Upper lobe of right lung (tissue), 1 donor: Measurements from ENCODE around the gene ELP1. TPM values are rescaled to one million over a fixed set of nuclear protein-coding genes. Genes with fewer than 3 reads are reported as not detected.
A peak's percentile ranks its signal among the peaks of the same experiment; 100 is the strongest.
"Not testable (repeated sequence)": the region's sequence is repeated elsewhere in the genome, so short reads cannot be mapped to it uniquely, and the experiment has no call there.

Experiments used
- ATAC-seq: fragments of 200-7000 bp; cut with Tn5 transposase; one replicate; pipeline ENCODE4 v1.9.1; 2020; ENCODE audit warnings: mild to moderate bottlenecking, moderate library complexity
- DNase-seq: peaks from one replicate; pipeline ENCODE4 v3.0.0-alpha.2; 2020
- H3K27ac ChIP-seq: fragments of 200-600 bp; one replicate; pipeline ENCODE4 v1.8.0; 2022
- H3K27me3 ChIP-seq: fragments of 200-600 bp; one replicate; pipeline ENCODE4 v1.8.0; 2022; ENCODE audit warnings: mild to moderate bottlenecking
- H3K36me3 ChIP-seq: fragments of 200-600 bp; one replicate; pipeline ENCODE4 v1.8.0; 2022
- H3K4me1 ChIP-seq: fragments of 200-600 bp; one replicate; pipeline ENCODE4 v1.8.0; 2022
- H3K4me3 ChIP-seq: fragments of 200-600 bp; one replicate; pipeline ENCODE4 v1.8.0; 2022; ENCODE audit warnings: mild to moderate bottlenecking
- H3K9me3 ChIP-seq: fragments of 200-600 bp; one replicate; pipeline ENCODE4 v1.8.0; 2022
- CTCF ChIP-seq: fragments of 200-600 bp; IDR thresholded peaks from one replicate; pipeline ENCODE4 v1.8.0; 2022; ENCODE audit warnings: antibody characterized with exemption
- intact Hi-C: fragments of 100-400 bp; cut with DNase I; formaldehyde crosslinking; loops from one replicate; pipeline ENCODE4 v1.11.0; 2022
- total RNA-seq: library from RNA; stranded (reverse); fragmentation: NEBNext Ultra II Directional; extraction: Animal tissue kit (Norgen Biotek cat#: 25700); gene quantifications from one replicate; pipeline ENCODE4 v1.2.1, GENCODE V29; 2021
- donor health status: DM: no; HTN: yes; CAD: no; lungs with severe emphysema.

ELP1 gene
- total RNA-seq, 1 donor from 2014 or later, result 18.3 TPM

GRCh38 chr9:108850293-108850897 is 83.5 kb downstream of the ELP1 start:
- peak; percentile 55 for ATAC-seq
- Histone ChIP-seq H3K4me1 (no peaks in the 10 kb centered on the region), H3K27ac (no peak overlapping the region), H3K9me3 (no peaks in the 10 kb centered on the region), H3K27me3 (no peaks in the 10 kb centered on the region), H3K4me3 (no peak overlapping the region), H3K36me3 (no peaks in the 10 kb centered on the region)
- DNase-seq, result no peak
- intact Hi-C loops, result no loop called here
- peak; percentile 24 for TF ChIP-seq CTCF

- ATAC-seq, H3K27me3 ChIP-seq, H3K4me3 ChIP-seq, intact Hi-C loops, DNase-seq, H3K4me1 ChIP-seq, H3K9me3 ChIP-seq, H3K36me3 ChIP-seq, H3K27ac ChIP-seq: not testable (repeated sequence)
Measured at GRCh38 chr9:108848296-108848695, 85.6 kb downstream of the ELP1 start.

- ATAC-seq, result peak; percentile 63
- Histone ChIP-seq H3K36me3 (no peaks in the 10 kb centered on the region), H3K9me3 (no peaks in the 10 kb centered on the region), H3K27me3 (no peaks in the 10 kb centered on the region), H3K4me3 (no peak overlapping the region), H3K4me1 (no peaks in the 10 kb centered on the region), H3K27ac (no peak overlapping the region)
- no peak for TF ChIP-seq CTCF
- intact Hi-C loops, result no loop called here
- no peak for DNase-seq
Measured at GRCh38 chr9:108845947-108846346, 88.0 kb downstream of the ELP1 start.

- DNase-seq, result no peak
- Histone ChIP-seq H3K9me3 (no peaks in the 10 kb centered on the region), H3K36me3 (no peaks in the 10 kb centered on the region), H3K4me1 (no peaks in the 10 kb centered on the region), H3K4me3 (no peak overlapping the region), H3K27me3 (no peaks in the 10 kb centered on the region), H3K27ac (no peak overlapping the region)
- no peak for TF ChIP-seq CTCF
- no peak for ATAC-seq
- intact Hi-C loops, result no loop called here
Measured at GRCh38 chr9:108845507-108845906, 88.4 kb downstream of the ELP1 start.

GRCh38 chr9:108844856-108845255 is 89.1 kb downstream of the ELP1 start:
- DNase-seq (no peak), ATAC-seq (no peak)
- intact Hi-C loops, result no loop called here
- Histone ChIP-seq H3K4me3 (no peak overlapping the region), H3K4me1 (no peaks in the 10 kb centered on the region), H3K9me3 (no peaks in the 10 kb centered on the region), H3K27me3 (no peaks in the 10 kb centered on the region), H3K36me3 (no peaks in the 10 kb centered on the region), H3K27ac (no peak overlapping the region)
- TF ChIP-seq CTCF, result no peak

- DNase-seq (no peak), ATAC-seq (no peak)
- Histone ChIP-seq H3K4me1 (no peaks in the 10 kb centered on the region), H3K27ac (no peak overlapping the region), H3K36me3 (no peaks in the 10 kb centered on the region), H3K4me3 (no peak overlapping the region), H3K9me3 (no peaks in the 10 kb centered on the region), H3K27me3 (no peaks in the 10 kb centered on the region)
- TF ChIP-seq CTCF, result no peak
- intact Hi-C loops, result no loop called here
Measured at GRCh38 chr9:108844391-108844790, 89.5 kb downstream of the ELP1 start.
